H9 (cell line): ENCODE results near the gene MGA. TPM values are rescaled to one million over a fixed set of nuclear protein-coding genes. Genes with fewer than 3 reads are reported as not detected.

ENCODE experiments used
- DNase-seq: peaks from one replicate; pipeline ENCODE4 v3.0.0-alpha.2; 2017
- H2AFZ ChIP-seq: one replicate; pipeline ENCODE4 v1.6.1; 2013; ENCODE audit warnings: mild to moderate bottlenecking, low read length, control low read depth, moderate library complexity
- H2AK5ac ChIP-seq: 2 replicates; pipeline ENCODE4 v1.6.1; 2013; ENCODE audit warnings: low read length, control low read depth, mixed read lengths; ENCODE audit not compliant: insufficient read length
- H2BK120ac ChIP-seq: one replicate; pipeline ENCODE4 v1.6.1; 2013; ENCODE audit warnings: low read depth, mild to moderate bottlenecking, low read length, control low read depth, inconsistent platforms; ENCODE audit not compliant: poor library complexity, severe bottlenecking
- H2BK12ac ChIP-seq: 2 replicates; pipeline ENCODE4 v1.6.1; 2013; ENCODE audit warnings: low read length, control low read depth, mixed read lengths, low read depth; ENCODE audit not compliant: insufficient read length
- H2BK15ac ChIP-seq: 2 replicates; pipeline ENCODE4 v1.6.1; 2013; ENCODE audit warnings: low read depth, low read length, control low read depth
- H2BK20ac ChIP-seq: one replicate; pipeline ENCODE4 v1.6.1; 2013; ENCODE audit warnings: low read depth, mild to moderate bottlenecking, low read length, control low read depth, inconsistent platforms; ENCODE audit not compliant: poor library complexity, severe bottlenecking
- H2BK5ac ChIP-seq: 2 replicates; pipeline ENCODE4 v1.6.1; 2013; ENCODE audit warnings: low read length, control low read depth, mixed read lengths; ENCODE audit not compliant: insufficient read length
- H3K14ac ChIP-seq: 2 replicates; pipeline ENCODE4 v1.6.1; 2013; ENCODE audit warnings: low read length, control low read depth; ENCODE audit not compliant: insufficient read depth
- H3K18ac ChIP-seq: 2 replicates; pipeline ENCODE4 v1.6.1; 2013; ENCODE audit warnings: low read depth, mild to moderate bottlenecking, mixed read lengths, low read length, control low read depth; ENCODE audit not compliant: insufficient read length
- H3K23ac ChIP-seq: 2 replicates; pipeline ENCODE4 v1.6.1; 2013; ENCODE audit warnings: low read length, control low read depth, mixed read lengths, low read depth; ENCODE audit not compliant: insufficient read length
- H3K23me2 ChIP-seq: 2 replicates; pipeline ENCODE4 v1.6.1; 2013; ENCODE audit warnings: low read depth, mild to moderate bottlenecking, mixed read lengths, low read length, control low read depth; ENCODE audit not compliant: insufficient read length, poor library complexity, severe bottlenecking
- H3K27ac ChIP-seq: 2 replicates; pipeline ENCODE4 v1.5.1; 2013; ENCODE audit warnings: low read length, control low read depth, mixed read lengths, low read depth; ENCODE audit not compliant: insufficient read length
- H3K27me3 ChIP-seq: 2 replicates; pipeline ENCODE4 v1.6.1; 2013; ENCODE audit warnings: low read length, control low read depth, inconsistent platforms; ENCODE audit not compliant: insufficient read depth
- H3K4ac ChIP-seq: 2 replicates; pipeline ENCODE4 v1.6.1; 2013; ENCODE audit warnings: low read depth, mild to moderate bottlenecking, control low read depth, inconsistent platforms, low read length, moderate library complexity
- H3K4me1 ChIP-seq: 2 replicates; pipeline ENCODE4 v1.6.1; 2013; ENCODE audit warnings: low read length, control low read depth, inconsistent platforms; ENCODE audit not compliant: insufficient read depth
- H3K4me2 ChIP-seq: 2 replicates; pipeline ENCODE4 v1.6.1; 2013; ENCODE audit warnings: low read length, control low read depth, mixed read lengths; ENCODE audit not compliant: insufficient read length, insufficient read depth
- H3K56ac ChIP-seq: 2 replicates; pipeline ENCODE4 v1.6.1; 2013; ENCODE audit warnings: low read depth, mild to moderate bottlenecking, mixed read lengths, low read length, control low read depth; ENCODE audit not compliant: insufficient read length
- H3K79me1 ChIP-seq: 2 replicates; pipeline ENCODE4 v1.6.1; 2013; ENCODE audit warnings: low read depth, mild to moderate bottlenecking, moderate library complexity, low read length, control low read depth, inconsistent platforms; ENCODE audit not compliant: insufficient read depth, poor library complexity, severe bottlenecking
- H3K79me2 ChIP-seq: 2 replicates; pipeline ENCODE4 v1.6.1; 2013; ENCODE audit warnings: low read length, control low read depth, inconsistent platforms; ENCODE audit not compliant: insufficient read depth
- H3K9ac ChIP-seq: 2 replicates; pipeline ENCODE4 v1.6.1; 2013; ENCODE audit warnings: low read length, control low read depth, mixed read lengths; ENCODE audit not compliant: insufficient read length; ENCODE audit errors: extremely low read depth
- H3K9me3 ChIP-seq: one replicate; pipeline ENCODE4 v1.6.1; 2013; ENCODE audit warnings: low read depth, low read length, inconsistent platforms; ENCODE audit not compliant: control insufficient read depth
- H3T11ph ChIP-seq: one replicate; pipeline ENCODE4 v1.6.1; 2013; ENCODE audit warnings: mild to moderate bottlenecking, low read length, control low read depth, inconsistent platforms
- H4K20me1 ChIP-seq: one replicate; pipeline ENCODE4 v1.6.1; 2013; ENCODE audit not compliant: control insufficient read depth, insufficient read length, insufficient read depth
- H4K5ac ChIP-seq: 2 replicates; pipeline ENCODE4 v1.6.1; 2013; ENCODE audit warnings: low read depth, mild to moderate bottlenecking, mixed read lengths, low read length, control low read depth; ENCODE audit not compliant: insufficient read length
- H4K8ac ChIP-seq: replicated peaks from 2 replicates; pipeline ENCODE4 v1.6.1; 2013; ENCODE audit warnings: low read length, control low read depth, mixed read lengths, low read depth; ENCODE audit not compliant: insufficient read length
- H4K91ac ChIP-seq: 2 replicates; pipeline ENCODE4 v1.6.1; 2013; ENCODE audit warnings: low read depth, mild to moderate bottlenecking, moderate library complexity, mixed read lengths, low read length, control low read depth; ENCODE audit not compliant: insufficient read length
- H3K27ac Mint-ChIP-seq, 3 experiments: 2 replicates in 2 of 3; 3 replicates in 1 of 3; pipeline ENCODE4 v1.8.0; 2020 to 2021; ENCODE audit warnings: mixed read lengths in 3 of 3, mild to moderate bottlenecking in 1 of 3, moderate library complexity in 1 of 3
- H3K27me3 Mint-ChIP-seq: 2 replicates; pipeline ENCODE4 v1.8.0; 2021; ENCODE audit warnings: low read depth, mild to moderate bottlenecking, moderate library complexity, mixed read lengths
- H3K36me3 Mint-ChIP-seq, 3 experiments: 2 replicates in 2 of 3; 3 replicates in 1 of 3; pipeline ENCODE4 v1.8.0; 2020 to 2021; ENCODE audit warnings: low read depth in 3 of 3, mixed read lengths in 3 of 3; ENCODE audit not compliant: insufficient read depth in 1 of 3
- H3K4me1 Mint-ChIP-seq, 2 experiments: 2 replicates each; pipeline ENCODE4 v1.8.0; 2020; ENCODE audit warnings: mixed read lengths in 2 of 2
- H3K4me3 Mint-ChIP-seq, 2 experiments: 2 replicates in 1 of 2; 3 replicates in 1 of 2; pipeline ENCODE4 v1.8.0; 2020 to 2021; ENCODE audit warnings: mild to moderate bottlenecking in 2 of 2, mixed read lengths in 2 of 2, moderate library complexity in 1 of 2
- H3K9me3 Mint-ChIP-seq, 2 experiments: 2 replicates in 1 of 2; 3 replicates in 1 of 2; pipeline ENCODE4 v1.8.0; 2020; ENCODE audit warnings: mild to moderate bottlenecking in 2 of 2, mixed read lengths in 2 of 2, moderate library complexity in 1 of 2
- CTCF ChIP-seq: fragments of 200-600 bp; sonication (generic); conservative IDR thresholded peaks from 3 replicates; pipeline ENCODE4 v1.8.0; 2021; ENCODE audit warnings: antibody characterized with exemption, mild to moderate bottlenecking
- WGBS: extraction: QIAGEN DNeasy Blood & Tissue Kit; methylation state at CpG from one replicate; pipeline ENCODE4 v1.1.7; 2013; ENCODE audit warnings: missing lambda C conversion rate, low lambda C conversion rate, mixed read lengths; ENCODE audit not compliant: insufficient read length; ENCODE audit errors: extremely low coverage; 5-methylcytosine and 5-hydroxymethylcytosine counted together
- total RNA-seq: library from RNA; stranded (reverse); gene quantifications from 2 replicates; pipeline ENCODE4 v1.2.1, GENCODE V29; 2021

Gene MGA
- total RNA-seq, 1 experiment from 2014 or later = 62.7 TPM

GRCh38 chr15:41792000-41792637 is 131.9 kb downstream of the MGA start:
- Histone ChIP-seq H3K4ac (no peak overlapping the region), H2BK12ac (no peak overlapping the region), H4K8ac (no peak overlapping the region), H3K79me1 (no peaks in the 10 kb centered on the region), H3K79me2 (no peaks in the 10 kb centered on the region; the same call in 1 of the 2 replicates), H2BK120ac (no peak overlapping the region), H4K5ac (no peak overlapping the region), H3T11ph (no peak overlapping the region), H2BK15ac (no peak overlapping the region), H3K9ac (no peak overlapping the region), H3K23me2 (no peaks in the 10 kb centered on the region), H2AFZ (no peak overlapping the region), H3K27ac (no peak overlapping the region), H2AK5ac (no peak overlapping the region), H2BK5ac (no peak overlapping the region), H3K18ac (no peak overlapping the region), H3K4me2 (no peak overlapping the region), H3K4me1 (peaks cover 22% of the 10 kb centered on the region), H3K9me3 (no peaks in the 10 kb centered on the region), H3K56ac (no peak overlapping the region), H4K20me1 (no peaks in the 10 kb centered on the region), H2BK20ac (no peak overlapping the region), H3K14ac (no peak overlapping the region), H3K27me3 (no peaks in the 10 kb centered on the region), H4K91ac (no peak overlapping the region), H3K23ac (no peak overlapping the region)
- TF ChIP-seq CTCF = no peak
- Mint-ChIP-seq H3K27ac (no peak overlapping the region), H3K27me3 (no peaks in the 10 kb centered on the region), H3K36me3 (no peaks in the 10 kb centered on the region), H3K9me3 (no peaks in the 10 kb centered on the region), H3K4me1 (peaks cover 31 to 34% of the 10 kb centered on the region in 2 experiments), H3K4me3 (no peak overlapping the region)
- no peak for DNase-seq
- WGBS = no CpG with 5 or more reads among the region's 5 CpGs
